ENCODE data around the gene DNMT3A. TPM values are rescaled to one million over a fixed set of nuclear protein-coding genes. Genes with fewer than 3 reads are reported as not detected.

The DNMT3A gene
- total and polyA plus RNA-seq, 2 donors (not counting 3 experiments of a cell fraction or from before 2014, with no cell fraction given) = 23.3 to 71.7 TPM

GRCh38 chr2:25305775-25306174, 36.0 kb downstream of the DNMT3A start:
- dilution Hi-C loops (cut with MboI; ENCODE audit: extremely low pct_ligation_motif_present, low sequenced_read_pairs) = no loop called here
- DNase-seq (ENCODE audit: low read depth, low spot score) = no peak
- intact Hi-C loops (cut with micrococcal nuclease) = no loop called here
- no TSS peak for BruUV-seq (replicated peaks)
- ChIA-PET CTCF (interaction anchor here (1.6 to 2.0 kb wide), 2 partner anchors 9 to 56 kb away, joined by 5 read pairs; no protein-coding TSS in a partner anchor), POLR2A (no interaction called here)
- H3K9ac ChIP-seq (replicated peaks; ENCODE audit: extremely low read depth, insufficient read depth, low read length) = no peak overlapping the region
- H2AFZ ChIP-seq (ENCODE audit: low read depth, low read length) = no peak overlapping the region
- H3K4me2 ChIP-seq (ENCODE audit: insufficient read depth, low read length) = no peak overlapping the region
- no peaks in the 10 kb centered on the region for H3K9me3 ChIP-seq (replicated peaks; ENCODE audit: control insufficient read depth, insufficient read depth, low read length)
- H3K36me3 ChIP-seq (ENCODE audit: control insufficient read depth in 2 of 2, extremely low read depth in 1 of 2, insufficient read depth in 2 of 2, low read length in 2 of 2) = peaks cover 0 to 4% of the 10 kb centered on the region in 2 experiments
- H3K79me2 ChIP-seq (ENCODE audit: control insufficient read depth, insufficient read depth, low read length) = no peaks in the 10 kb centered on the region
- no peaks in the 10 kb centered on the region for H3K27me3 ChIP-seq (ENCODE audit: control insufficient read depth in 2 of 2, insufficient read depth in 2 of 2, low read length in 2 of 2)
- H3K27ac ChIP-seq (ENCODE audit: insufficient read depth, low read depth, low read length) = no peak overlapping the region
- FAIRE-seq = no peak
- H3K4me1 ChIP-seq (ENCODE audit: control insufficient read depth, extremely low read depth, insufficient read depth, low read length) = peaks cover 7% of the 10 kb centered on the region
- TF ChIP-seq POLR2A (IDR thresholded peaks at IDR 0.05; ENCODE audit: low read depth, low read length) (no peak), MYC (IDR thresholded peaks at IDR 0.05; ENCODE audit: low read depth, low read length) (no peak), MAX (IDR thresholded peaks at IDR 0.05; ENCODE audit: insufficient read depth, insufficient read length) (no peak), GATA2 (IDR thresholded peaks at IDR 0.05; ENCODE audit: insufficient read depth, insufficient read length, low read depth, low read length) (no peak)
- no peaks in the 10 kb centered on the region for H3K9me1 ChIP-seq (replicated peaks; ENCODE audit: control insufficient read depth, extremely low read depth, insufficient read depth, low read length)
- H3K4me3 ChIP-seq (replicated peaks in 1 of 3; ENCODE audit: insufficient read depth in 1 of 3, low read depth in 1 of 3, low read length in 3 of 3) = no peak overlapping the region
- H4K20me1 ChIP-seq (replicated peaks; ENCODE audit: control insufficient read depth, extremely low read depth, insufficient read depth, low read length) = no peaks in the 10 kb centered on the region

- ChIA-PET CTCF (interaction anchor here (1.6 to 2.0 kb wide), 2 partner anchors 10 to 57 kb away, joined by 5 read pairs; no protein-coding TSS in a partner anchor), POLR2A (no interaction called here)
- intact Hi-C loops (cut with micrococcal nuclease) (no loop called here), dilution Hi-C loops (cut with MboI; ENCODE audit: extremely low pct_ligation_motif_present, low sequenced_read_pairs) (no loop called here)
- TF ChIP-seq EZH2 (IDR thresholded peaks at IDR 0.05; ENCODE audit: borderline replicate concordance, low read depth, low read length, severe bottlenecking) = no peak
- no peak for TF ChIP-seq POLR2AphosphoS5 (IDR thresholded peaks at IDR 0.05; ENCODE audit: insufficient read depth, low read depth, low read length)
- no peak for TF ChIP-seq CTCF (IDR thresholded peaks at IDR 0.05; ENCODE audit: extremely low read depth in 1 of 2, insufficient read depth in 1 of 2, low read depth in 1 of 2, low read length in 2 of 2)
- TF ChIP-seq POLR2A (IDR thresholded peaks at IDR 0.05; ENCODE audit: low read depth, low read length) = no peak
- TF ChIP-seq GATA2 (IDR thresholded peaks at IDR 0.05; ENCODE audit: insufficient read depth, insufficient read length, low read depth, low read length) = no peak
- no peak for TF ChIP-seq FOS (IDR thresholded peaks at IDR 0.05; ENCODE audit: borderline replicate concordance, insufficient read depth, low read length)
- TF ChIP-seq JUN (IDR thresholded peaks at IDR 0.05; ENCODE audit: borderline replicate concordance, insufficient read depth, insufficient read length, low read depth) = no peak
- TF ChIP-seq MAX (IDR thresholded peaks at IDR 0.05; ENCODE audit: insufficient read depth, insufficient read length) = no peak
- no peak for TF ChIP-seq MYC (IDR thresholded peaks at IDR 0.05; ENCODE audit: low read depth, low read length)
- H3K4me3 ChIP-seq (replicated peaks in 1 of 3; ENCODE audit: insufficient read depth in 1 of 3, low read depth in 1 of 3, low read length in 3 of 3) = no peak overlapping the region
- no peak overlapping the region for H3K27ac ChIP-seq (ENCODE audit: insufficient read depth, low read depth, low read length)
- H3K9me1 ChIP-seq (replicated peaks; ENCODE audit: control insufficient read depth, extremely low read depth, insufficient read depth, low read length) = no peaks in the 10 kb centered on the region
- H3K79me2 ChIP-seq (ENCODE audit: control insufficient read depth, insufficient read depth, low read length) = no peaks in the 10 kb centered on the region
- no peaks in the 10 kb centered on the region for H3K9me3 ChIP-seq (replicated peaks; ENCODE audit: control insufficient read depth, insufficient read depth, low read length)
- no peak overlapping the region for H3K9ac ChIP-seq (replicated peaks; ENCODE audit: extremely low read depth, insufficient read depth, low read length)
- H3K36me3 ChIP-seq (ENCODE audit: control insufficient read depth in 2 of 2, extremely low read depth in 1 of 2, insufficient read depth in 2 of 2, low read length in 2 of 2) = peaks cover 0 to 6% of the 10 kb centered on the region in 2 experiments
- no peaks in the 10 kb centered on the region for H4K20me1 ChIP-seq (replicated peaks; ENCODE audit: control insufficient read depth, extremely low read depth, insufficient read depth, low read length)
- peaks cover 7% of the 10 kb centered on the region for H3K4me1 ChIP-seq (ENCODE audit: control insufficient read depth, extremely low read depth, insufficient read depth, low read length)
- H3K27me3 ChIP-seq (ENCODE audit: control insufficient read depth in 2 of 2, insufficient read depth in 2 of 2, low read length in 2 of 2) = no peaks in the 10 kb centered on the region
- no TSS peak for BruUV-seq (replicated peaks)
- H3K4me2 ChIP-seq (ENCODE audit: insufficient read depth, low read length) = no peak overlapping the region
- FAIRE-seq (no peak), DNase-seq (ENCODE audit: low read depth, low spot score) (no peak)
- H2AFZ ChIP-seq (ENCODE audit: low read depth, low read length) = no peak overlapping the region
Observed at GRCh38 chr2:25304826-25305596, 36.7 kb downstream of the DNMT3A start.
